ENCODE results near the gene PDXK. TPM values are rescaled to one million over a fixed set of nuclear protein-coding genes. Genes with fewer than 3 reads are reported as not detected.
A peak's percentile ranks its signal among the peaks of the same experiment; 100 is the strongest.

Gene PDXK
- total RNA-seq, 1 experiment from 2014 or later: 45.7 TPM

GRCh38 chr21:43761886-43762285, 43.0 kb downstream of the PDXK start:
- no peak for DNase-seq (ENCODE audit: extremely low read depth, low read depth)

GRCh38 chr21:43762303-43763128, 43.6 kb downstream of the PDXK start:
- DNase-seq (ENCODE audit: extremely low read depth, low read depth): no peak

DNA sequence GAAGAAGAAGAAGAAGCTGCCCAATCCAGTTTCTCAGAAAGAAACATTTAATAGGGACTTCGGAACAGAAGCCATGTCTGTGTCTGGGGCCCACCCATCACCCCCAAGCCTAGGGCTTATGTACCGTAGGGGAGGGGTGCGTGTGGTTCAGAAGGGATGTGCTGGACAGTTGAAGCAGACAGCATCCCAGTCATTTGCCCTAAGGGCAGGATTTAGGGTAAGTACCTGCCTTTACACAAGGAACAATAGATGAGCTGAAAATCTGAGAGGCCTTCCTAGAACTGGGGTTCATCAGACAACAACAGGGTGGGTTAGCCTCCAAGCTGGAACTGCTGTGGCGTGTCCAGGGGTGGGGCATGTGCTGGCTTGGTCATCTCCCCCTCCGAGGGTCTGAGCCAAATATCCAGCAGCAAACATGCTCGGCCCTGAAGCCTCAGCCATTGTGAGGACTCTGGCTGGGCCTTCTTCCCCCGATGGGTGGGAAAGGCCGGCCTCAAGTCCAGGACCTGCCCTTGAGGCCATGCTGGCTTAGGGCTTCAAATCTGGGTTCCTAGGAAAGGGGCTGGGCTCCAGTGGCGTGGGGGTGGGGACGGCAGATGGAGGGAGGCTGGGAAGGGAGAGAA, 45.1 kb downstream of the PDXK start:
- DNase-seq (ENCODE audit: extremely low read depth, low read depth): no peak

DNA sequence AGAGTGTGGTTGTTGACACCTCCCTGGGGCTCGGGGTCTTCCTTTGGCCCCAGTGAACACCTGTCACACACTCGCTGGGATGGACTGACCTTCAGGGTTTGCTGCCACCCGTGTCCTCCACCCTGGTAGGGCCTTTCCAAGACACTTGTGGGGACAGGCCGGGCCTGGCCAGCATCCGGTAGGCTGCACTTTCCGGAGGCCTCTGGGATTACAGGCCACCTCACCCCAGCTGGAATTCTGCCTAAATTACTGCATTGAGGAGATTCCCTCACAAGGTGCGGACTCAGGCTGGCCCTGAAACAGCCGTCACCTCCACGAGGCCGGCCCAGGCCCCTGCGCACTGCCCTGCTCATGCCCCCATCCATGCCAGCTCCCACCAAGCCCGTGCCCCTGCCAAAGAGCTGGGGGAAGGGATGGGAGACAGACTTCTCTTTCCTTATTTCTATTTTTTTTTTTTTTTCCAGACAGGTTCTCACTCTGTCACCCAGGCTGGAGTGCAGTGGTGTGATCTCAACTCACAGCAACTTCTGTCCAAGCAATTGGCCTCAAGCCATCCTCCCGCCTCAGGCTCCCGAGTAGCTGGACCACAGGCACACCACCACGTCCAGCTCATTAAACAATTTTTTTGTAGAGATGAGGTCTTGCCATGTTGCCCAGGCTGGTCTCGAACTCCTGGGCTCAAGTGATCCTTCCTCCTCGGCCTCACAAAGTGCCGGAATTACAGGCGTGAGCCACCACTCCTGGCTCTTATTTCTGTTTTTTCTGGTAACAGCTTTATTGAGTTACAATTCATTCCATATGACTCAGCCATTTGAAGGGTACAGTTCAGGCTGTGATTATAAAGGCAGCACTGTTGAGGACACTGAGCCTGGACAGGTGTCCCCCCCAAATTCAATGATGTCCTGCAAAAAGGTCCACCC, 45.9 kb downstream of the PDXK start:
- no peak for DNase-seq (ENCODE audit: extremely low read depth, low read depth)

DNA sequence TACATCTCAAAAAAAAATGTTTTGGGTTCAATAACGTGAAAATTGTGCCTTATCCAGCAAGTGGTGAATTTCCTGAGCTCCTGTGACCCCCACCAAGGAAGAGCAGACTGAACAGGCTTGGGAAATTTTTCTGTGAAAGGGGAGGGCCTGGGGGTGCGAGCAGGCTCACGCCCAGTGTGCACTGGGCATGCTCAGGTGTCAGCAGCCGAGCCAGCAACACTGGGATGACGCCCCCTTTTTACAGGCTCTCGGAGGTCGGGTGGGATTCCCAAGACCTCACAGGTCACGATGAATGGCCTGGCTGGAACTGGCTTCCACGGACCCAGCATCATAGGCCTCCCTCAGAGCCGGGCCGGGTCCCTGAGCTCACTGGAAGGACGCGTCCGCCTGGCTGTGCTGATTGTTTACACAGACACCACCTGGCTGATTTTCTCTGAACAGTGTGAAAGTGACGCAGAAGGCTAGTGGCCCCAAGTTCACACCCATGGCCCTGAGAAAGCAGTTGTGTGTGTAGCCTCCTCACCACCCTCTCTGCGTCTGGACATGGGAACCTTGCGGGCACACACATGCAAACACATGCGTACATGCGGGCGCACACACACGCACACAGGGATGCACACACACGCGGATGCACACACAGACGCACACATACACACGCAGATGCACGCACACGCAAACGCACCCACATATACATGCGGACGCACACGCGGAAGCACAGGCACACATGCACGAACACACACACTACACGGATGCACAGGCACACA, 48.0 kb downstream of the PDXK start:
- DNase-seq (ENCODE audit: extremely low read depth, low read depth): peak; percentile 88

- no peak for DNase-seq (ENCODE audit: extremely low read depth, low read depth)
Measured at GRCh38 chr21:43767498-43767983, 48.6 kb downstream of the PDXK start.

- peak; percentile 82 for DNase-seq (ENCODE audit: extremely low read depth, low read depth)
Measured at GRCh38 chr21:43767984-43768867, 49.3 kb downstream of the PDXK start.

DNA sequence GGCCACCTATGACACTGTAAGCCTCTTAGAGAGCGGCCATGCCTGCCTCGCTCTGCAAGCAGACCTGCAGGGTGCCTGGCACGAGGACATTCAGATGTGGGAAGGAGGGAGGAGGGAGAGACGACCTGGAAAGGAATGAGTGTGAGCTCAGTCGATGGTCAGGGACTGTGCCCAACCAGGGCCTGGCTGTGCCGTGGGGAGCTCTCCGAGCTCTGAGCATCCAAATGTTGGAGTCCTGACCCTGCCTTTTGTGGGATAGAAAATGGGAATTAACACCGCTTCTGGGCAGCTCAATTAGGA, 49.9 kb downstream of the PDXK start:
- DNase-seq (ENCODE audit: extremely low read depth, low read depth): no peak

DNA sequence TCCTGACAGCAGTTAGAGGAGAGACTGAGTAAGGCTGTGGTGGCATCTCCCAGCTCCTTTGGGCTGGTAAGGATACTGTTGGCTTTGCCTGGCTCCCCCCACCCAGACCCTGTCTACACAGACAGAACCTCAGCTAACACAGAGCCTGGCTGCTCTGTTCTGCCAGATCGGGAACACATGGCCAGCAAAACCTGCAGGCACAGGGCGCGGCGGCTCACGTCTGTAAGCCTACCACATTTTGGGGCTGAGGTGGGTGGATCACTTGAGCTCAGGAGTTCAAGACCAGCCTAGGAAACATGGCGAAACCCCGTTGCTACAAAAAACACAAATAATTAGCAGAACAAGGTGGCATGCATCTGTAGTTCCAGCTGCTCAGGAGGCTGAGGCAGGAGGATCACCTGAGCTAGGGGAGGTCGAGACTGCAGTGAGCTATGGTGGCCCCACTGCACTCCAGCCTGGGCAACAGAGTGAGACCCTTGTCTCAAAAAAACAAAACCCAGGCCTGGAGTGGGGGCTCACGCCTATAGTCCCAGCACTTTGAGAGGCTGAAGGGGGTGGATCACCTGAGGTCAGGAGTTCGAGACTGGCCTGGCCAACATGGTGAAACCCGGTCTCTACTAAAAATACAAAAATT, 50.5 kb downstream of the PDXK start:
- no peak for DNase-seq (ENCODE audit: extremely low read depth, low read depth)

DNA sequence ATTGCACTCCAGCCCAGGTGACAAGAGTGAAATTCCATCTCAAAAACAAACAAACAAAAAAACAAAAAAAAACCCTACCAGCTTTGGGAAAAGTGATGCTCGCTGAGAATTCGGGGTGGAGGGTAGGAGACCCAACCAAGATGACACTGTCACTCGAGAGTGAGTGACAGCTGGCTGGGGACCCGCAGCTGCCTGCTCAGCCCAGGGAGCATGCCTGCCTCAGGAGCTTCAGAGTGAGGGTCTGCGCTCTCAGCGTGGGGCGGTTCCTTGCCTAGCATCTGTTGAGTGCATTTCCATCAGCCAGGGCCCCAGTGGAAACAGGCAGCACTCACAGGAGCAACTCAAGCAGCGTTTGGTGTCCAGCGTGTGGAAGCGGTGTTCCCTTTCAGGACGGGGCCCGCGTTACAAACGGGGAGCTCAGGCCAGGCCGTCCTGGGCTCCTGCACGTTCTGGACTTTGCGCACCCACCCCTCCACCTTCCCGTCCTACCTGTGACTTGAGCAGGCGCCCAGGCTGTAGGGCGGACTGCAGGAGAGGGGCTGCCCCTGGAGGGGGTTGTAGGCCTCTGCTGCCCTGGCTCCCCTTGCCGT, 51.2 kb downstream of the PDXK start:
- DNase-seq (ENCODE audit: extremely low read depth, low read depth): no peak

GRCh38 chr21:43771199-43771675, 52.3 kb downstream of the PDXK start:
- DNase-seq (ENCODE audit: extremely low read depth, low read depth): no peak

DNA sequence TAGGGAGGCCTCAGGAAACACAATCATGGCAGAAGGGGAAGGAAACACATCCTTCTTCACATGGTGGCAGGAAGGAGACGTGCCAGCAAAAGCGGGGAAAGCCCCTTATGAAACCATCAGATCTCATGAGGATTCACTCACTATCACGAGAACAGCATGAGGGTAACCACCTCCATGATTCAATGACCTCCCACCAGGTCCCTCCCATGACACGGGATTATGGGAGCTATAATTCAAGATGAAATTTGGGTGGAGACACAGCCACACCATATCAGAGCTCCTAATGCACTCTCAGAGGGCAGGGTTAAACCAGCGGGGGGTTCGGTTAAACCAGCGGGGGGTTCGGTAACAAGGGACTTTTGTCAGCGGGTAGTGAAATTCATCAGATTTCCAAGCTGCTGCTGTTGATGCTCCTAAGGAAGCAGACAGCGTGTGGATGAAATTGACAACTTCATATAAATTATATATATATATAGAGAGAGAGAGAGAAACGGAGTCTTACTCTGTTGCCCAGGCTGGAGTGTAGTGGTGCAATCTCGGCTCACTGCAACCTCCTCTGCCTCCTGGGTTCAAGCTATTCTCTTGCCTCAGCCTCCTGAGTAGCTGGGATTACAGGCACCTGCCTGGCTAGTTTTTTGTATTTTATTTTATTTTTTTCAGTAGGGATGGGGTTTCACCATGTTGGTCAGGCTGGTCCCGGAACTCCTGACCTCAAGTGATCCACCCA, 52.9 kb downstream of the PDXK start:
- no peak for DNase-seq (ENCODE audit: extremely low read depth, low read depth)

DNA sequence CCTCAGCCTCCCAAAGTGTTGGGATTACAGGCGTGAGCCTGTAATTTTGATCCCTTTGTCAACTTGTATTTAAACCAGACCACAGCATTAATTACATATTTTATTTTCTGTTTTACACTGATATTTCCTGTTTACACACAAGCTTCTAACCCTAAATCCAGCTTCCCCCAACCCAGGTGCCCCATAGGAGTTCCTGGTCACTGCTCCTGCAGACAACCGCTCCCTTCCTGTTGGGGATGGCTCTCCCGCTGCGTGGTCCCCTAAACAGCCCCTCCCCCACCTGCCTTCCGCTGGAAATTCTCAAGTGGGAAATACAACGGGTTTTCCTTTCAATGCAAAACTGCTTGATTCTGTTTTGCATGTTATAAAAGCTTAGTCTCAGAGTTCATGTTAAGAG, 53.5 kb downstream of the PDXK start:
- DNase-seq (ENCODE audit: extremely low read depth, low read depth): no peak

DNA sequence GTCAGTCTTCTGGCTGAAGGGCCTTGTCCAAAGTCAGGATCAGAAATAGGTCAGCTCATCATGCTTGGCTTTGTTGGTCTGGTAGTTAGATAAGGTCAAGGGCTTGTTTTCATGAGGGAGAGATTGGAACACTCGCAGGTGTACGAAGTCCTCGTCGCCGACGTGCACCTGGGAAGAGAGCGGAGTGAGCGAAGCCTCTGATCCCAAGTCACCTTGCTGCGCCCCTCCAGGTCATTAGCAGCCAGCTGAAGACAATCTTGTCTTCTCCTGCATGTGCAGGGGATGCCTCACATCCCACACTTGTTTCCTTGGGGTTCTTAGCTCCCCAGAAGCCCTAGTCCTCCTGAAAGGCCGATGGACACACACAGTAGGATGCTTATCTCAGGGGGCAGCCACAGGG, 55.2 kb downstream of the PDXK start:
- DNase-seq (ENCODE audit: extremely low read depth, low read depth): no peak

- no peak for DNase-seq (ENCODE audit: extremely low read depth, low read depth)
Measured at GRCh38 chr21:43775190-43775589, 56.3 kb downstream of the PDXK start.

DNA sequence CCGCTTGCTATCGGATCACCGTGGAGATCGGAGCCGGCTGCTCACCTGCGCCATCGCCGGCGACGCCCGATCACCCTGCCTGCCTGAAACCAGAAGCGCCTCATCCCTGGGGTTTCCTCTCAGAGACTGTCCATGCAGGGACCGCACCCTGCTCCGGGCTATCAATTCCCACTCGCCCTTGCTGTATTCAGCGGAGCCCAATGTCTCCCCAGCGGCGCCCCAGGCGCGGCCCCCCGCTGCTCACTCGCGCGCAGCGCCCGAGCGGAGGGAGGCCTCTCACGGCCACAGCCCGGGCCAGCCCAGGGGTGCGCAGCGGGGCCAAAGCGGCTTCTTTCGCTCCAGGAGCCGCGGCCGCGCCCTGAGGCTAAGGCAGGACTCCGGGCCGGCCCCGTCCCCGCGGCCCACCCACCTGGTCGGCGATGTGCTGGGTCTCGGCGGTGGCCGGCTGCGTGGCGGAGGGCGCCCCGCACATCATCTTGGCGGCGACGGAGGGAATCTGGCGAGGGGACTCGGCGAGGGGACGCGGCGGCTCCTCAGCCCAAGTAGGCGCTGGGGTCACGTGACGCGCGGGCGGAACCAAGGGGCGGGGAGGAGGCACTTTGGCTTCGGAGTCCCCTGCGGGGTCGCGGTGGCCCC, 57.0 kb downstream of the PDXK start, which contains the start of gene CSTB:
Gene CSTB (minus strand): TSS at position 514 of the 636 bp plus-strand sequence. CDS start 39 bp downstream, at position 475.
- no peak for DNase-seq (ENCODE audit: extremely low read depth, low read depth)

GRCh38 chr21:43777953-43778352, 59.0 kb downstream of the PDXK start:
- DNase-seq (ENCODE audit: extremely low read depth, low read depth): no peak

Data from NCI-H460 (cell line).